Measurements from ENCODE around the gene CDH26. TPM values are rescaled to one million over a fixed set of nuclear protein-coding genes. Genes with fewer than 3 reads are reported as not detected.
A peak's percentile ranks its signal among the peaks of the same experiment; 100 is the strongest.

Gene CDH26
- total and polyA plus RNA-seq, 10 of the 15 experiments (the other 5 are each of a cell fraction or from before 2014, with no cell fraction given): 0.03 to 0.19 (median 0.08) TPM; not detected in 4

- in situ Hi-C loops (cut with MboI) (no loop called here), intact Hi-C loops (cut with micrococcal nuclease; ENCODE audit: unreplicated experiment) (no loop called here)
- Histone ChIP-seq H3K9me3 (replicated peaks; ENCODE audit: control insufficient read depth, insufficient read depth, low read length) (no peaks in the 10 kb centered on the region), H3K27me3 (replicated peaks in 1 of 2; ENCODE audit: control insufficient read depth in 2 of 2, insufficient read depth in 2 of 2, low read length in 1 of 2) (no peaks in the 10 kb centered on the region), H3K9ac (ENCODE audit: control insufficient read depth, insufficient read depth, low read length) (no peak overlapping the region), H3K4me3 (no peak overlapping the region), H3K36me3 (ENCODE audit: control insufficient read depth in 2 of 2, insufficient read depth in 2 of 2, low read length in 1 of 2) (no peaks in the 10 kb centered on the region), H4K20me1 (ENCODE audit: control insufficient read depth, insufficient read depth) (no peaks in the 10 kb centered on the region), H2AFZ (ENCODE audit: control insufficient read depth, low read depth, low read length) (no peak overlapping the region), H3K4me2 (ENCODE audit: control insufficient read depth, insufficient read depth) (no peak overlapping the region), H3K27ac (ENCODE audit: control insufficient read depth, insufficient read depth) (no peak overlapping the region), H3K4me1 (ENCODE audit: control insufficient read depth, insufficient read depth, low read length) (no peaks in the 10 kb centered on the region), H3K79me2 (ENCODE audit: control insufficient read depth, insufficient read depth, low read length) (no peaks in the 10 kb centered on the region)
- ChIA-PET POLR2A (no interaction called here), CTCF (no interaction called here), RAD21 (ENCODE audit: unreplicated experiment) (interaction anchor here (0.8 kb wide), 1 partner anchor 56 kb away, joined by 3 read pairs; no protein-coding TSS in a partner anchor), SMC1A (ENCODE audit: uncharacterized antibody, unreplicated experiment) (interaction anchor here (0.5 to 1.1 kb wide), 2 partner anchors 45 to 58 kb away, joined by 3 read pairs; no protein-coding TSS in a partner anchor)
- TF ChIP-seq NR2C2 (IDR thresholded peaks at IDR 0.05; ENCODE audit: borderline replicate concordance, control insufficient read depth, insufficient read length, low read depth) (no peak), ZNF217 (IDR thresholded peaks at IDR 0.05) (no peak)
- ATAC-seq (no peak), FAIRE-seq (no peak), DNase-seq (ENCODE audit: low read depth, low spot score) (no peak)
- WGBS (ENCODE audit: insufficient coverage, insufficient replicate concordance, low lambda C conversion rate, missing lambda C conversion rate): 32% methylated on average over 18 of the region's 18 CpGs
- no TSS peak for BruUV-seq (replicated peaks)
Measured at GRCh38 chr20:59993736-59994430, 35.7 kb downstream of the CDH26 start.

GRCh38 chr20:59994697-59995122, 36.5 kb downstream of the CDH26 start:
- no peak overlapping the region for H3K4me3 ChIP-seq
- no peaks in the 10 kb centered on the region for H3K27me3 ChIP-seq (replicated peaks in 1 of 2; ENCODE audit: control insufficient read depth in 2 of 2, insufficient read depth in 2 of 2, low read length in 1 of 2)
- POLR2A ChIA-PET: no interaction called here
- H2AFZ ChIP-seq (ENCODE audit: control insufficient read depth, low read depth, low read length): no peak overlapping the region
- FAIRE-seq: no peak
- no peak overlapping the region for H3K9ac ChIP-seq (ENCODE audit: control insufficient read depth, insufficient read depth, low read length)
- no peaks in the 10 kb centered on the region for H4K20me1 ChIP-seq (ENCODE audit: control insufficient read depth, insufficient read depth)
- H3K79me2 ChIP-seq (ENCODE audit: control insufficient read depth, insufficient read depth, low read length): no peaks in the 10 kb centered on the region
- H3K9me3 ChIP-seq (replicated peaks; ENCODE audit: control insufficient read depth, insufficient read depth, low read length): no peaks in the 10 kb centered on the region
- intact Hi-C loops (cut with micrococcal nuclease; ENCODE audit: unreplicated experiment): no loop called here
- DNase-seq (ENCODE audit: low read depth, low spot score): no peak
- H3K36me3 ChIP-seq (ENCODE audit: control insufficient read depth in 2 of 2, insufficient read depth in 2 of 2, low read length in 1 of 2): no peaks in the 10 kb centered on the region
- no peak overlapping the region for H3K4me2 ChIP-seq (ENCODE audit: control insufficient read depth, insufficient read depth)
- in situ Hi-C loops (cut with MboI): no loop called here
- CTCF ChIA-PET: no interaction called here
- no TSS peak for BruUV-seq (replicated peaks)
- WGBS (ENCODE audit: insufficient coverage, insufficient replicate concordance, low lambda C conversion rate, missing lambda C conversion rate): 50% methylated on average over 4 of the region's 5 CpGs
- no peaks in the 10 kb centered on the region for H3K4me1 ChIP-seq (ENCODE audit: control insufficient read depth, insufficient read depth, low read length)
- RAD21 ChIA-PET (ENCODE audit: unreplicated experiment): no interaction called here
- SMC1A ChIA-PET (ENCODE audit: uncharacterized antibody, unreplicated experiment): no interaction called here
- no peak for TF ChIP-seq CHD1 (IDR thresholded peaks at IDR 0.05; ENCODE audit: low read depth, low read length)
- TF ChIP-seq SMAD5 (IDR thresholded peaks at IDR 0.05; ENCODE audit: low read depth): no peak
- peak; percentile 42; the same call in 1 of the 2 replicates for TF ChIP-seq PKNOX1 (IDR thresholded peaks at IDR 0.05)
- no peak for TF ChIP-seq GATAD2B (conservative IDR thresholded peaks at IDR 0.05; ENCODE audit: low read depth)
- no peak for TF ChIP-seq CBFB (IDR thresholded peaks at IDR 0.05; ENCODE audit: low read depth)
- no peak for TF ChIP-seq EED (IDR thresholded peaks at IDR 0.05; ENCODE audit: low read depth)
- peak; percentile 15 for TF ChIP-seq PBX3 (IDR thresholded peaks at IDR 0.05; ENCODE audit: insufficient replicate concordance, low read depth, low read length)
- no peak for TF ChIP-seq KAT2A (conservative IDR thresholded peaks at IDR 0.05; ENCODE audit: control insufficient read depth, low read depth, low read length)
- H3K27ac ChIP-seq (ENCODE audit: control insufficient read depth, insufficient read depth): no peak overlapping the region
- no peak for ATAC-seq
